Esophagus squamous epithelium (tissue), 4 donors: ENCODE measurements around the gene IL10.

Experiments used
- POLR2A ChIP-seq, 4 donors: fragments of 450-650 bp; IDR thresholded peaks; one replicate each; pipeline ENCODE4 v1.6.1; 2017; ENCODE audit warnings: antibody characterized with exemption in 4 of 4, mild to moderate bottlenecking in 4 of 4, moderate library complexity in 3 of 4
- TF ChIP-seq, protein P1 (sequence below), 6 experiments: fragments of 450-650 bp in 4 of 6; fragments of 200-600 bp in 2 of 6; sonication (generic) in 2 of 6; IDR thresholded peaks; one replicate each; pipeline ENCODE4 v1.5.1; 2016 to 2019; ENCODE audit warnings: antibody characterized with exemption in 6 of 6, mild to moderate bottlenecking in 4 of 6, moderate library complexity in 4 of 6

DNA sequence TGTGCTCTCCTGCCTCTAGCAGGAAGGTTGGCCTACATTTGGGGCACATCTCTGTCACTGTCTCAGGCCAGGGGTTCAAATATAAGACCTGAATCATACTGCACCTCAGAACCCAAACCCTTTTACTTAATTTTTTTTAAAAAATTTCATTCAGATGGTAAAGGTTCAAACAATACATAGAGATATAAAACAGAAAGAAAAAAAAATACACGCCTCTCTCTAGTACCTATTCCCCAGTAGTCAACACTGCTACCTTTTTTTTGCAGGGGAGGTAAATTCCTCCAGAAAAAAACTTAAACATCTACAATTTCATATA lies 54.7 kb downstream of the IL10 start:
- TF ChIP-seq POLR2A (IDR thresholded peaks at IDR 0.05): no peak
- TF ChIP-seq, protein P1, sequence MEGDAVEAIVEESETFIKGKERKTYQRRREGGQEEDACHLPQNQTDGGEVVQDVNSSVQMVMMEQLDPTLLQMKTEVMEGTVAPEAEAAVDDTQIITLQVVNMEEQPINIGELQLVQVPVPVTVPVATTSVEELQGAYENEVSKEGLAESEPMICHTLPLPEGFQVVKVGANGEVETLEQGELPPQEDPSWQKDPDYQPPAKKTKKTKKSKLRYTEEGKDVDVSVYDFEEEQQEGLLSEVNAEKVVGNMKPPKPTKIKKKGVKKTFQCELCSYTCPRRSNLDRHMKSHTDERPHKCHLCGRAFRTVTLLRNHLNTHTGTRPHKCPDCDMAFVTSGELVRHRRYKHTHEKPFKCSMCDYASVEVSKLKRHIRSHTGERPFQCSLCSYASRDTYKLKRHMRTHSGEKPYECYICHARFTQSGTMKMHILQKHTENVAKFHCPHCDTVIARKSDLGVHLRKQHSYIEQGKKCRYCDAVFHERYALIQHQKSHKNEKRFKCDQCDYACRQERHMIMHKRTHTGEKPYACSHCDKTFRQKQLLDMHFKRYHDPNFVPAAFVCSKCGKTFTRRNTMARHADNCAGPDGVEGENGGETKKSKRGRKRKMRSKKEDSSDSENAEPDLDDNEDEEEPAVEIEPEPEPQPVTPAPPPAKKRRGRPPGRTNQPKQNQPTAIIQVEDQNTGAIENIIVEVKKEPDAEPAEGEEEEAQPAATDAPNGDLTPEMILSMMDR (IDR thresholded peaks at IDR 0.05): no peak
